Effector CD4-positive, alpha-beta T cell (primary cell): ENCODE results near the gene ZNF277.
A peak's percentile ranks its signal among the peaks of the same experiment; 100 is the strongest.

Source experiments
- DNase-seq: peaks from one replicate; pipeline ENCODE4 v3.0.0-alpha.2; 2020
- total RNA-seq: gene quantifications from one replicate; lab custom pipeline; 2026; lab: John Stamatoyannopoulos, UW

ZNF277 gene, protein sequence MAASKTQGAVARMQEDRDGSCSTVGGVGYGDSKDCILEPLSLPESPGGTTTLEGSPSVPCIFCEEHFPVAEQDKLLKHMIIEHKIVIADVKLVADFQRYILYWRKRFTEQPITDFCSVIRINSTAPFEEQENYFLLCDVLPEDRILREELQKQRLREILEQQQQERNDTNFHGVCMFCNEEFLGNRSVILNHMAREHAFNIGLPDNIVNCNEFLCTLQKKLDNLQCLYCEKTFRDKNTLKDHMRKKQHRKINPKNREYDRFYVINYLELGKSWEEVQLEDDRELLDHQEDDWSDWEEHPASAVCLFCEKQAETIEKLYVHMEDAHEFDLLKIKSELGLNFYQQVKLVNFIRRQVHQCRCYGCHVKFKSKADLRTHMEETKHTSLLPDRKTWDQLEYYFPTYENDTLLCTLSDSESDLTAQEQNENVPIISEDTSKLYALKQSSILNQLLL
- total RNA-seq = 25.3 reads per million, percentile 52 among the genes with 10 or more reads in this experiment

DNA sequence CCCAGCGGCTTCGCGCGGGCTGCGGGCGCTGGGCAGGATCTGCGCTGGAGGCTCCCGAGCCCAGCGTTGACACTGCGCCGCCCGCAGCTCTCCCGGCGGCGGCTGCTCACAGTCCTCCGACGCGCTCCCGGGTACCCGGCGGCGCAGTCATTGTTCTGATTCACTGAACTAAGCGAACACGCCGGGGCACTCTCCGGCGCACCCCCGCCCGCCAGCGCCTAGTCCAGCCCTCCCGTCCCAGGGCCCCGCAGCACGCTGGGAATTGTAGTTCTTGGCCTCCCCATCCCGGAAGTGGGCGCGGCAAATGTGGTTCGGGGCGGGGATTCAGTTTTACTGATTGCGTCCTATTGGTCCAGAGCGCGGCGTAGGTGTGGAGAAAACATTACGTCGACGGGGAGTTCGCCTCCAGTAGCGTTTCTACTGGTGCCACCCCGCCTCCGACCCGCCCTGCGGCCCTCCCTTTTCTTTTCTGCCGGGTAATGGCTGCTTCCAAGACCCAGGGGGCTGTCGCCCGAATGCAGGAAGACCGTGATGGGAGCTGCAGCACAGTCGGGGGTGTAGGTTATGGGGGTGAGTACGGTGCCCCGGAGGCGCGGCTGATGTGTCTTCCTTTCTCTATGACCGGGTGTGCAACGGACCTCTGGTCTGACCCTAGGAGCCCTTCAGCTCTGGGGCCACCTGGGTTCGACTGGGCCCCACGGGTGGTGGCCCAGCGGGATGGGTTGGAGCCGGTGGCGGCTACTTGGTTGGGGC lies at the start of gene ZNF277, which contains the start of gene DOCK4:
Gene ZNF277, plus strand, starts transcription at position 458 of the 753 bp plus-strand sequence. Its CDS starts 22 bp downstream, at position 480.
Gene DOCK4, minus strand, starts transcription at position 162 of the 753 bp plus-strand sequence. CDS start 261 bp downstream, outside the sequence.
- DNase-seq = peak; percentile 99

- DNase-seq = no peak
These were observed 49.4 kb upstream of the ZNF277 start for GRCh38 chr7:112157072-112157471.

DNA sequence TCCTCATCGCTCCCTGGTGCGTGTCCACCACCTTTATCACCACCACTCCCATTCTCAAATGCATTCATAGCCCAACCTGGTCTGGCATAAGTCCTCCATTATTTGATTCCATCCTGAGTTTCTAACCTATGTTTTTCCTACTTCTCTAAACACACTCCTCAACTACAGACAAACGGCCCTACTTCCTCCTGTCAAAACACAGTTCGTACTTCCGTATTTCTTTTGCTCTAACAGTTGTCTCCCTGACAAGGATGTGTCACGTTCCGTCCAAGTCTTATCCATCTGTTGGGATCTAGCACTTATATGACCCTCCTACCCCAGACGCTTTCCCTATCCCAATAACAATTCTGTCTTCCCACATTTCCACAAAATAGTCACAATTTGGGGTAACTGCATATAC lies 47.1 kb upstream of the ZNF277 start:
- no peak for DNase-seq

- DNase-seq = no peak
These were observed 46.2 kb upstream of the ZNF277 start for GRCh38 chr7:112160130-112160770.

GRCh38 chr7:112160771-112161150 lies 45.7 kb upstream of the ZNF277 start:
- no peak for DNase-seq

GRCh38 chr7:112161253-112162141 lies 45.0 kb upstream of the ZNF277 start:
- DNase-seq = no peak

- DNase-seq = no peak
These were observed 44.2 kb upstream of the ZNF277 start for GRCh38 chr7:112162142-112162766.

- DNase-seq = no peak
These were observed 43.5 kb upstream of the ZNF277 start for GRCh38 chr7:112162784-112163506.

DNA sequence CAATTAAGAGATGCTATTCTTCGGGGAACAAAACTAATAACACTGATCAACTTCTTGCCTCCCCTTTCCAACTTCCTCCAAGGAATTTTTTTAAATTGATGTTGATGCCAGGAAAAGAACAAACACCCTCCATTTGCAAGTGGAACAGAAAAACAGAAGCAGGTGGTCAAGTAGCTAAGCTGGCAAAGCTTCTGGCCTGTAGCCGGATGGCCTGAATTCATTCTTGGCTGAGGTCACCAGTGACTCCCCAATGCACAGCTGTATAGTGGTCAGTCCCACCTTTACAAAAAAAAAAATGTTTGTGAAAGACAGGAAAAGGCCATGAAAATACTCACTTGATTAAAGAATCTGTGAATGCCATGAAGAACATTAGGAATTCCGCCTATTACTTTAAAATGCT lies 39.3 kb upstream of the ZNF277 start:
- DNase-seq = no peak

GRCh38 chr7:112168915-112169314 lies 37.6 kb upstream of the ZNF277 start:
- no peak for DNase-seq

DNA sequence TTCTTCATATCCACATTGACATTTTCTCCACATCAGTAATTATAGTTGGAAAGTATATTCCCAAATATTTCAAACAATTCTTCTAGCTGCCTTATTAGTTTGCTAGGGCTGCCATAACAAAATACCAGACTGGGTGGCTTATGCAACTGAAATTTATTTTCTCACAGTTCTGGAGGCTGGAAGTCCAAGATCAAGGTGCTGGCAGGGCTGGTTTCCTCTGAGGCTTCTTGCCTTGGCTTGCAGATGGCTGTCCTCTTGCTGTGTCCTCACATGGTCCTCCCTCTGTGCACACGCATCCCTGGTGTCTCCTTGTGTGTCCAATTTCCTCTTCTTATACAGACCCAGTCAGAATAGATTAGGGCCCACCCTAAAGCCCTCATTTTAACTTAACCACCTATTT lies 34.8 kb upstream of the ZNF277 start:
- DNase-seq = no peak

- no peak for DNase-seq
These were observed 33.5 kb upstream of the ZNF277 start for GRCh38 chr7:112172870-112173567.

- DNase-seq = no peak
These were observed 33.0 kb upstream of the ZNF277 start for GRCh38 chr7:112173568-112173905.

GRCh38 chr7:112174192-112174591 lies 32.3 kb upstream of the ZNF277 start:
- DNase-seq = no peak

DNA sequence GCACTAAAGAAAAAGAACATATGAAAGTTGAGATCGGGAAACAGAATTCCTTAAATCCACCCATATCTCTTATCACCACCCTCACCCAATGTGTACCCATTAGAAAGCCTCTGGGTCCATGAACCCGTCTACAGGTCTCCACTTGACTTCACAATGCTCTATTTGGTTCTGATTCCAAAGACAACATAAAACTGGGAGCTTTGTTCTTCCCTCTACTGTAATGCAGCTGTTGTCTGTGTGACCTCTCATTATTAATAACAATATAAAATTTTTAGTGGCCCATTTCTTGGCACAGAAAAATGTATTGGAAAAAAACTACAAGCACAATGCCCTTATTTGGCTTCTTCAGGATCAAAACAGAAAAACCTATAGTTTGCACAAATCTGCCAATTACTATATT lies 30.3 kb upstream of the ZNF277 start:
- DNase-seq = no peak

- no peak for DNase-seq
These were observed 29.6 kb upstream of the ZNF277 start for GRCh38 chr7:112176693-112177415.

GRCh38 chr7:112180223-112180622 lies 26.3 kb upstream of the ZNF277 start:
- no peak for DNase-seq

GRCh38 chr7:112182749-112183148 lies 23.7 kb upstream of the ZNF277 start:
- DNase-seq = no peak

GRCh38 chr7:112183266-112183665 lies 23.2 kb upstream of the ZNF277 start:
- no peak for DNase-seq

DNA sequence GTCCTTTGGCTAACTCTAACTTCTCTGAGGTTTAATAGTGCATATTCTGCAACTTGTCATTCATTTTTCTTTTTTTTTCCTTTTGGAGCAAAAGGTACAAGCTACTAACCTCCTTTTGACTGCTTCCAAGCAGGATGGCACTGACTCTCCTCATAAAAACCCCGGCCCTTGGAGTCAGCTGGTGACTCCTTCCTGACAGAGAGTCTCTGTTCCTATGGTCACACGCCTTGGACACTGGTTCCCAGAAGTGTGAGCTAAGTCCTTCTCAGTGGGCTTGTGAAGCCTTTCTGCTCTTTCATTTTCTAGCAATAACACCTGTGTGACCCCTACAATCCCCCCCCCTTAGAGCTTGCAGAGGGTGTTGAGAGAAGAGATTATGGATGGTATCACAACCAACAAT lies 22.0 kb upstream of the ZNF277 start:
- DNase-seq = no peak
